WTC11 (cell line): ENCODE data around the gene GNLY. TPM values are rescaled to one million over a fixed set of nuclear protein-coding genes. Genes with fewer than 3 reads are reported as not detected.

ENCODE experiments used
- ATAC-seq: fragments of 200-7000 bp; cut with Tn5 transposase; 2 replicates; pipeline ENCODE4 v1.10.0; 2021; ENCODE audit warnings: mild to moderate bottlenecking, moderate library complexity
- CTCF ChIA-PET: fragments of 300-600 bp; sonication (Branson Sonifier 250); formaldehyde crosslinking; loops from one replicate; lab custom pipeline; 2021; ENCODE audit warnings: antibody characterized with exemption; lab: Charles Lee
- POLR2A ChIA-PET: fragments of 350-600 bp; sonication (Branson Sonifier 250); formaldehyde crosslinking; loops from one replicate; lab custom pipeline; 2021; ENCODE audit warnings: antibody characterized with exemption; lab: Charles Lee
- DNase-seq: peaks from one replicate; pipeline ENCODE4 v3.0.0; 2021; ENCODE audit warnings: low spot score
- H3K27ac Mint-ChIP-seq: 2 replicates; pipeline ENCODE4 v1.8.0; 2021; ENCODE audit warnings: mixed read lengths
- H3K27me3 Mint-ChIP-seq: 2 replicates; pipeline ENCODE4 v1.8.0; 2021; ENCODE audit warnings: low read depth, mild to moderate bottlenecking, moderate library complexity, mixed read lengths
- H3K36me3 Mint-ChIP-seq: 2 replicates; pipeline ENCODE4 v1.8.0; 2021; ENCODE audit warnings: mixed read lengths
- H3K4me1 Mint-ChIP-seq: 2 replicates; pipeline ENCODE4 v1.8.0; 2022; ENCODE audit warnings: mixed read lengths
- H3K4me3 Mint-ChIP-seq: 2 replicates; pipeline ENCODE4 v1.8.0; 2021; ENCODE audit warnings: mild to moderate bottlenecking, moderate library complexity, mixed read lengths
- H3K9me3 Mint-ChIP-seq: 2 replicates; pipeline ENCODE4 v1.8.0; 2021; ENCODE audit warnings: mixed read lengths
- ATF2 ChIP-seq: sonication (generic); formaldehyde crosslinking; IDR thresholded peaks from 2 replicates; pipeline ENCODE4 v1.8.1; 2022; ENCODE audit warnings: low read depth, missing genetic modification reagents, borderline replicate concordance
- CBFB ChIP-seq: sonication (generic); formaldehyde crosslinking; IDR thresholded peaks from 2 replicates; pipeline ENCODE4 v1.8.1; 2022; ENCODE audit warnings: mild to moderate bottlenecking, low read depth, missing genetic modification reagents
- CDX4 ChIP-seq: fragments of 250-450 bp; sonication (Bioruptor Pico); IDR thresholded peaks from 2 replicates; pipeline ENCODE4 v1.9.0; 2021; ENCODE audit warnings: moderate library complexity, mild to moderate bottlenecking, inconsistent platforms, borderline replicate concordance
- CTCF ChIP-seq: fragments of 200-600 bp; IDR thresholded peaks from 2 replicates; pipeline ENCODE4 v1.8.0; 2022; ENCODE audit warnings: antibody characterized with exemption
- E2F1 ChIP-seq: sonication (generic); formaldehyde crosslinking; IDR thresholded peaks from 2 replicates; pipeline ENCODE4 v1.8.0; 2022; ENCODE audit warnings: mild to moderate bottlenecking, missing genetic modification reagents
- ESRRA ChIP-seq: sonication (generic); formaldehyde crosslinking; IDR thresholded peaks from 2 replicates; pipeline ENCODE4 v1.8.1; 2022; ENCODE audit warnings: mild to moderate bottlenecking, missing genetic modification reagents, borderline replicate concordance
- ETV6 ChIP-seq: sonication (generic); formaldehyde crosslinking; IDR thresholded peaks from 2 replicates; pipeline ENCODE4 v1.8.1; 2022; ENCODE audit warnings: mild to moderate bottlenecking, missing genetic modification reagents
- GTF2I ChIP-seq: fragments of 250-450 bp; sonication (Bioruptor Pico); conservative IDR thresholded peaks from 2 replicates; pipeline ENCODE4 v1.4.0; 2021; ENCODE audit warnings: mild to moderate bottlenecking
- IRF1 ChIP-seq: sonication (generic); formaldehyde crosslinking; IDR thresholded peaks from 2 replicates; pipeline ENCODE4 v1.8.0; 2023; ENCODE audit warnings: missing genetic modification reagents
- MYBL2 ChIP-seq: sonication (generic); formaldehyde crosslinking; IDR thresholded peaks from 2 replicates; pipeline ENCODE4 v1.8.1; 2023; ENCODE audit warnings: mild to moderate bottlenecking, moderate library complexity, missing genetic modification reagents
- NFYB ChIP-seq: sonication (generic); formaldehyde crosslinking; conservative IDR thresholded peaks from 2 replicates; pipeline ENCODE4 v1.8.0; 2022; ENCODE audit warnings: low read depth, missing genetic modification reagents
- PRDM15 ChIP-seq: sonication (generic); formaldehyde crosslinking; IDR thresholded peaks from 2 replicates; pipeline ENCODE4 v1.8.0; 2022; ENCODE audit warnings: missing genetic modification reagents
- PREB ChIP-seq: sonication (generic); formaldehyde crosslinking; IDR thresholded peaks from 2 replicates; pipeline ENCODE4 v1.8.1; 2022; ENCODE audit warnings: mild to moderate bottlenecking, missing genetic modification reagents, moderate library complexity, borderline replicate concordance
- PRRX2 ChIP-seq: fragments of 250-450 bp; sonication (Bioruptor Pico); IDR thresholded peaks from 2 replicates; pipeline ENCODE4 v1.8.0; 2021; ENCODE audit warnings: mild to moderate bottlenecking
- RELA ChIP-seq: sonication (generic); formaldehyde crosslinking; IDR thresholded peaks from 2 replicates; pipeline ENCODE4 v1.8.1; 2022; ENCODE audit warnings: missing genetic modification reagents, mild to moderate bottlenecking, borderline replicate concordance
- TP53 ChIP-seq: sonication (generic); formaldehyde crosslinking; IDR thresholded peaks from 2 replicates; pipeline ENCODE4 v1.8.1; 2023; ENCODE audit warnings: mild to moderate bottlenecking, missing genetic modification reagents
- USF1 ChIP-seq: sonication (generic); formaldehyde crosslinking; IDR thresholded peaks from 2 replicates; pipeline ENCODE4 v1.8.0; 2022; ENCODE audit warnings: mild to moderate bottlenecking, missing genetic modification reagents
- ZNF317 ChIP-seq: sonication (generic); formaldehyde crosslinking; IDR thresholded peaks from 2 replicates; pipeline ENCODE4 v1.8.1; 2023; ENCODE audit warnings: low read depth, mild to moderate bottlenecking, moderate library complexity, missing genetic modification reagents, borderline replicate concordance
- ZNF423 ChIP-seq: fragments of 250-450 bp; sonication (Bioruptor Pico); IDR thresholded peaks from 2 replicates; pipeline ENCODE4 v2.1.2; 2022; ENCODE audit warnings: mild to moderate bottlenecking, moderate library complexity
- ZNF671 ChIP-seq: fragments of 250-450 bp; sonication (Bioruptor Pico); IDR thresholded peaks from 2 replicates; pipeline ENCODE4 v1.8.0; 2021; ENCODE audit warnings: mild to moderate bottlenecking
- total RNA-seq: library from RNA; stranded (reverse); gene quantifications from 3 replicates; pipeline ENCODE4 v1.2.3, GENCODE V29; 2021

Gene GNLY
- total RNA-seq, 1 experiment from 2014 or later: not detected

GRCh38 chr2:85734942-85735608 is 40.9 kb downstream of the GNLY start (continued):
- no peak for TF ChIP-seq USF1 (CRISPR knock-in tag)
- TF ChIP-seq PRDM15 (CRISPR knock-in tag): no peak
- TF ChIP-seq RELA (CRISPR knock-in tag): no peak
- TF ChIP-seq ZNF671: no peak
- TF ChIP-seq NFYB (CRISPR knock-in tag): no peak
- TF ChIP-seq CDX4 (CRISPR knock-in tag): no peak
- TF ChIP-seq CTCF: no peak
- no peak for TF ChIP-seq IRF1 (CRISPR knock-in tag)
- TF ChIP-seq GTF2I: no peak

- no peak overlapping the region for H3K27ac Mint-ChIP-seq
- no peaks in the 10 kb centered on the region for H3K4me1 Mint-ChIP-seq
- POLR2A ChIA-PET: no interaction called here
- no peaks in the 10 kb centered on the region for H3K36me3 Mint-ChIP-seq
- H3K27me3 Mint-ChIP-seq: no peaks in the 10 kb centered on the region; the same call in 1 of the 2 replicates
- no peak for DNase-seq
- no peaks in the 10 kb centered on the region; the same call in 1 of the 2 replicates for H3K9me3 Mint-ChIP-seq
- CTCF ChIA-PET: no interaction called here
- no peak for ATAC-seq
- H3K4me3 Mint-ChIP-seq: no peak overlapping the region
- TF ChIP-seq ETV6 (CRISPR knock-in tag) (no peak), ZNF423 (CRISPR knock-in tag) (no peak), E2F1 (CRISPR knock-in tag) (no peak), MYBL2 (CRISPR knock-in tag) (no peak), CBFB (CRISPR knock-in tag) (no peak), ZNF317 (CRISPR knock-in tag) (no peak), PRRX2 (no peak), GTF2I (no peak), TP53 (CRISPR knock-in tag) (no peak), PREB (no peak), ATF2 (no peak), ESRRA (CRISPR knock-in tag) (no peak)
Measured at GRCh38 chr2:85735691-85736090, 41.5 kb downstream of the GNLY start.
